ENCODE measurements around the gene EPB41L3. TPM values are rescaled to one million over a fixed set of nuclear protein-coding genes. Genes with fewer than 3 reads are reported as not detected.

Gene EPB41L3
- total RNA-seq, 1 donor from 2014 or later = 41.7 TPM

GRCh38 chr18:5395860-5396448, 147.8 kb downstream of the EPB41L3 start:
- TF ChIP-seq CTCF (IDR thresholded peaks at IDR 0.05; ENCODE audit: unreplicated experiment) = no peak
- H3K27me3 Mint-ChIP-seq = no peaks in the 10 kb centered on the region
- H3K9me3 Mint-ChIP-seq (ENCODE audit: low read depth) = no peaks in the 10 kb centered on the region
- no peak for DNase-seq (ENCODE audit: low spot score, unreplicated experiment)
- no peak overlapping the region for H3K4me3 Mint-ChIP-seq (ENCODE audit: low read depth)
- H3K36me3 Mint-ChIP-seq (ENCODE audit: insufficient read depth) = peaks cover 12% of the 10 kb centered on the region
- no peaks in the 10 kb centered on the region for H3K4me1 Mint-ChIP-seq (ENCODE audit: low read depth)
- H3K27ac Mint-ChIP-seq = no peak overlapping the region

GRCh38 chr18:5393779-5394178, 150.0 kb downstream of the EPB41L3 start:
- Mint-ChIP-seq H3K4me3 (ENCODE audit: low read depth) (no peak overlapping the region), H3K4me1 (ENCODE audit: low read depth) (no peaks in the 10 kb centered on the region), H3K27ac (no peak overlapping the region), H3K27me3 (no peaks in the 10 kb centered on the region), H3K36me3 (ENCODE audit: insufficient read depth) (peaks cover 14% of the 10 kb centered on the region), H3K9me3 (ENCODE audit: low read depth) (no peaks in the 10 kb centered on the region)
- TF ChIP-seq CTCF (IDR thresholded peaks at IDR 0.05; ENCODE audit: unreplicated experiment) = no peak
- DNase-seq (ENCODE audit: low spot score, unreplicated experiment) = no peak

- H3K27ac Mint-ChIP-seq = no peak overlapping the region
- H3K4me1 Mint-ChIP-seq (ENCODE audit: low read depth) = no peaks in the 10 kb centered on the region
- no peak for TF ChIP-seq CTCF (IDR thresholded peaks at IDR 0.05; ENCODE audit: unreplicated experiment)
- H3K36me3 Mint-ChIP-seq (ENCODE audit: insufficient read depth) = peaks cover 8% of the 10 kb centered on the region
- H3K4me3 Mint-ChIP-seq (ENCODE audit: low read depth) = no peak overlapping the region
- DNase-seq (ENCODE audit: low spot score, unreplicated experiment) = no peak
- no peaks in the 10 kb centered on the region for H3K9me3 Mint-ChIP-seq (ENCODE audit: low read depth)
- H3K27me3 Mint-ChIP-seq = no peaks in the 10 kb centered on the region
Measured at GRCh38 chr18:5391409-5391808, 152.4 kb downstream of the EPB41L3 start.

DNA sequence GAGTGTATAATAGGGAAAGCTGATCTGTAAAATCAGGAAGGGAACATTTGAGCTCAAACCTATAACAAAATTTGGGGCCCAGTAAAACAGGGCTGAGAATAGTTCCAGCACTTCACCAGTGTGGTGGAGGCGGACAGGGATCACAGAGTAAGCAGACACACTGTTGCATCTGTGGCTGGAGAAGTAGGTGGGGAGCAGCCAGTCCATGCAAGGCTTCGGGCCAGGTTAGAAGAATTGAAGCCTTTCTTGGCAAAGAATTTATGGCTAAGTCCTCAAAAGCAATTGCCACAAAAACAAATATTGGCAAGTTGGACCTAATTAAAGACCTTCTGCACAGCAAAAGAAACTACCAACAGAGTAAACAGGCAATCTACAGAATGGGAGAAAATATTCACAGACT, 154.4 kb downstream of the EPB41L3 start:
- H3K4me3 Mint-ChIP-seq (ENCODE audit: low read depth) = no peak overlapping the region
- no peak for TF ChIP-seq CTCF (IDR thresholded peaks at IDR 0.05; ENCODE audit: unreplicated experiment)
- H3K27me3 Mint-ChIP-seq = no peaks in the 10 kb centered on the region
- H3K4me1 Mint-ChIP-seq (ENCODE audit: low read depth) = no peaks in the 10 kb centered on the region
- no peak overlapping the region for H3K27ac Mint-ChIP-seq
- peaks cover 3% of the 10 kb centered on the region for H3K36me3 Mint-ChIP-seq (ENCODE audit: insufficient read depth)
- H3K9me3 Mint-ChIP-seq (ENCODE audit: low read depth) = no peaks in the 10 kb centered on the region
- no peak for DNase-seq (ENCODE audit: low spot score, unreplicated experiment)

DNA sequence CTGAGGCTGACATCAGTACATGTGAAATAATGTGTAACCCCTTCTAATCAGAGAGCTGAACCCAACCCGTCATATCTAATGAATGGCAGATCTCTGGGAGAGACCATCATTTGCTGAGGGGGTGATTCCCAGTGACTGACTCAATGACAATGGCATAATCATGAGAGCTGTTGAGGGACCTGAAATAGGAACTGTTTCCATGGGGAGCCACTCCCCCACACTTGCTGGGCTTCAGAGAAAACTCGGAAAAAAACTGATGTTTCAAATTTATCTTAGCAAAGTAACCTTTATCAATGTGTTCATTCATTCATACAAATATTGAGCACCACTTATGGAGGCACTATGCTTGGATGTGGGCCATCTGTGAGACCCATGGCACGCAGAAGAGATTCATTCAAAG, 154.9 kb downstream of the EPB41L3 start:
- TF ChIP-seq CTCF (IDR thresholded peaks at IDR 0.05; ENCODE audit: unreplicated experiment) = no peak

More for the DNA sequence above, 154.9 kb downstream of the EPB41L3 start:
- Mint-ChIP-seq H3K27me3 (no peaks in the 10 kb centered on the region), H3K9me3 (ENCODE audit: low read depth) (no peaks in the 10 kb centered on the region), H3K36me3 (ENCODE audit: insufficient read depth) (peaks cover 3% of the 10 kb centered on the region), H3K4me1 (ENCODE audit: low read depth) (no peaks in the 10 kb centered on the region), H3K27ac (no peak overlapping the region), H3K4me3 (ENCODE audit: low read depth) (no peak overlapping the region)
- DNase-seq (ENCODE audit: low spot score, unreplicated experiment) = no peak
